CD4-positive, alpha-beta T cell (primary cell): Measurements from ENCODE around the gene SLC13A3. TPM values are rescaled to one million over a fixed set of nuclear protein-coding genes. Genes with fewer than 3 reads are reported as not detected.
A peak's percentile ranks its signal among the peaks of the same experiment; 100 is the strongest.

Source experiments
- ATAC-seq: fragments of 200-7000 bp; cut with Tn5 transposase; one replicate; pipeline ENCODE4 v1.10.0; 2022; ENCODE audit warnings: mild to moderate bottlenecking; ENCODE audit not compliant: poor library complexity
- CTCF ChIA-PET: fragments of 350-600 bp; sonication (Branson Sonifier 250); formaldehyde crosslinking; loops from one replicate; lab custom pipeline; 2021; ENCODE audit warnings: antibody characterized with exemption, inconsistent platforms; lab: Charles Lee
- POLR2A ChIA-PET: fragments of 350-600 bp; sonication (Branson Sonifier 250); formaldehyde crosslinking; loops from one replicate; lab custom pipeline; 2021; ENCODE audit warnings: antibody characterized with exemption, inconsistent platforms; lab: Charles Lee
- DNase-seq, 14 experiments: peaks; one replicate each; pipeline ENCODE4 v3.0.0-alpha.2; 2013 to 2020; ENCODE audit warnings: mixed read lengths in 2 of 14
- H3K27ac ChIP-seq, 2 donors: one replicate each; pipeline versions ENCODE4 v1.5.1 to v1.7.0; 2013; ENCODE audit warnings: low read length in 2 of 2, low read depth in 1 of 2, mild to moderate bottlenecking in 1 of 2
- H3K27me3 ChIP-seq, 2 experiments: 1 replicate in 1 of 2; 2 replicates in 1 of 2; pipeline versions ENCODE4 v1.6.1 to v1.7.0; 2013; ENCODE audit warnings: low read length in 2 of 2, control low read depth in 1 of 2, mild to moderate bottlenecking in 1 of 2, moderate library complexity in 1 of 2; ENCODE audit not compliant: insufficient read depth in 2 of 2, control insufficient read depth in 1 of 2
- H3K36me3 ChIP-seq: one replicate; pipeline ENCODE4 v1.6.1; 2013; ENCODE audit warnings: low read length, control low read depth; ENCODE audit not compliant: insufficient read depth
- H3K4me1 ChIP-seq: one replicate; pipeline ENCODE4 v1.6.1; 2013; ENCODE audit warnings: low read length, control low read depth; ENCODE audit not compliant: insufficient read depth
- H3K4me3 ChIP-seq: one replicate; pipeline ENCODE4 v1.5.1; 2013; ENCODE audit warnings: mild to moderate bottlenecking, low read length, moderate library complexity
- H3K9me3 ChIP-seq, 2 experiments: 1 replicate in 1 of 2; 2 replicates in 1 of 2; pipeline versions ENCODE4 v1.6.1 to v1.7.0; 2013; ENCODE audit warnings: low read length in 2 of 2, mild to moderate bottlenecking in 2 of 2, control low read depth in 1 of 2, moderate library complexity in 1 of 2; ENCODE audit not compliant: control insufficient read depth in 1 of 2, insufficient read depth in 1 of 2
- H3K27ac Mint-ChIP-seq: one replicate; pipeline ENCODE4 v1.8.0; 2020; ENCODE audit warnings: mixed read lengths
- H3K27me3 Mint-ChIP-seq: one replicate; pipeline ENCODE4 v1.8.0; 2021; ENCODE audit warnings: mixed read lengths
- H3K36me3 Mint-ChIP-seq: one replicate; pipeline ENCODE4 v1.8.0; 2021; ENCODE audit warnings: low read depth, mixed read lengths
- H3K4me1 Mint-ChIP-seq: one replicate; pipeline ENCODE4 v1.8.0; 2021; ENCODE audit warnings: low read depth, mixed read lengths
- H3K4me3 Mint-ChIP-seq: one replicate; pipeline ENCODE4 v1.8.0; 2020; ENCODE audit warnings: mild to moderate bottlenecking, mixed read lengths
- H3K9me3 Mint-ChIP-seq: one replicate; pipeline ENCODE4 v1.8.0; 2020; ENCODE audit warnings: mixed read lengths
- CTCF ChIP-seq: fragments of 200-600 bp; IDR thresholded peaks from one replicate; pipeline ENCODE4 v1.8.0; 2022; ENCODE audit warnings: antibody characterized with exemption, mild to moderate bottlenecking
- intact Hi-C, 2 experiments: fragments of 100-400 bp; cut with DNase I in 1 of 2; cut with micrococcal nuclease in 1 of 2; formaldehyde crosslinking; loops; one replicate each; pipeline versions ENCODE4 v1.15.1 to v1.9.0; 2023 to 2025; cut with DNase I, micrococcal nuclease
- total RNA-seq, 174 experiments: library from RNA in 2 of 174; stranded (reverse) in 2 of 174; gene quantifications; one replicate each; pipeline ENCODE4 v1.2.3 and lab custom pipeline; 2021 to 2026

The SLC13A3 gene
- total RNA-seq, 2 experiments from 2014 or later = 0.28 TPM; not detected in 1

GRCh38 chr20:46588532-46589511, 62.4 kb downstream of the SLC13A3 start:
- Histone ChIP-seq H3K27ac (no peak overlapping the region), H3K9me3 (no peaks in the 10 kb centered on the region), H3K4me3 (no peak overlapping the region), H3K27me3 (no peaks in the 10 kb centered on the region), H3K4me1 (no peaks in the 10 kb centered on the region), H3K36me3 (no peaks in the 10 kb centered on the region)
- intact Hi-C loops = no loop called here
- CTCF ChIA-PET = no interaction called here
- H3K9me3 Mint-ChIP-seq = no peaks in the 10 kb centered on the region
- TF ChIP-seq CTCF = no peak
- POLR2A ChIA-PET = no interaction called here
- H3K4me1 Mint-ChIP-seq = no peaks in the 10 kb centered on the region
- no peak overlapping the region for H3K27ac Mint-ChIP-seq
- DNase-seq = peak in 1 of 14 experiments; percentile 41
- no peaks in the 10 kb centered on the region for H3K36me3 Mint-ChIP-seq
- H3K27me3 Mint-ChIP-seq = peaks cover 8% of the 10 kb centered on the region
- no peak overlapping the region for H3K4me3 Mint-ChIP-seq
- ATAC-seq = no peak

- Mint-ChIP-seq H3K4me1 (no peaks in the 10 kb centered on the region), H3K4me3 (no peak overlapping the region), H3K36me3 (no peaks in the 10 kb centered on the region), H3K9me3 (no peaks in the 10 kb centered on the region), H3K27me3 (peaks cover 12% of the 10 kb centered on the region), H3K27ac (no peak overlapping the region)
- Histone ChIP-seq H3K36me3 (no peaks in the 10 kb centered on the region), H3K27ac (no peak overlapping the region), H3K9me3 (no peaks in the 10 kb centered on the region), H3K4me1 (no peaks in the 10 kb centered on the region), H3K27me3 (no peaks in the 10 kb centered on the region), H3K4me3 (no peak overlapping the region)
- intact Hi-C loops = no loop called here
- ChIA-PET CTCF (no interaction called here), POLR2A (no interaction called here)
- DNase-seq = no peak
- TF ChIP-seq CTCF = no peak
- no peak for ATAC-seq
Measured at GRCh38 chr20:46587986-46588385, 63.3 kb downstream of the SLC13A3 start.

- Histone ChIP-seq H3K9me3 (no peaks in the 10 kb centered on the region), H3K27me3 (no peaks in the 10 kb centered on the region), H3K36me3 (no peaks in the 10 kb centered on the region), H3K4me3 (no peak overlapping the region), H3K27ac (no peak overlapping the region), H3K4me1 (no peaks in the 10 kb centered on the region)
- H3K4me3 Mint-ChIP-seq = no peak overlapping the region
- H3K36me3 Mint-ChIP-seq = no peaks in the 10 kb centered on the region
- intact Hi-C loops = no loop called here
- TF ChIP-seq CTCF = no peak
- DNase-seq (no peak), ATAC-seq (no peak)
- H3K4me1 Mint-ChIP-seq = no peaks in the 10 kb centered on the region
- CTCF ChIA-PET = no interaction called here
- POLR2A ChIA-PET = no interaction called here
- H3K27me3 Mint-ChIP-seq = peaks cover 10% of the 10 kb centered on the region
- H3K27ac Mint-ChIP-seq = no peak overlapping the region
- H3K9me3 Mint-ChIP-seq = no peaks in the 10 kb centered on the region
Measured at GRCh38 chr20:46586724-46587123, 64.5 kb downstream of the SLC13A3 start.
